DMS 273 (cell line): ENCODE results near the gene MFSD11.
A peak's percentile ranks its signal among the peaks of the same experiment; 100 is the strongest.
"Not testable (repeated sequence)": the region's sequence is repeated elsewhere in the genome, so short reads cannot be mapped to it uniquely, and the experiment has no call there.

Source experiments
- DNase-seq: peaks from one replicate; lab custom pipeline; 2025; ENCODE audit not compliant: unreplicated experiment; lab: John Stamatoyannopoulos, UW

Gene MFSD11

GRCh38 chr17:76737676-76738467 is at the start of gene MFSD11:
MFSD11 (plus strand) TSS chr17:76738119; CDS start chr17:76738353, 234 bp downstream.
- DNase-seq: peak; percentile 98

GRCh38 chr17:76688165-76688622 is 49.7 kb upstream of the MFSD11 start:
- DNase-seq: no peak

DNA sequence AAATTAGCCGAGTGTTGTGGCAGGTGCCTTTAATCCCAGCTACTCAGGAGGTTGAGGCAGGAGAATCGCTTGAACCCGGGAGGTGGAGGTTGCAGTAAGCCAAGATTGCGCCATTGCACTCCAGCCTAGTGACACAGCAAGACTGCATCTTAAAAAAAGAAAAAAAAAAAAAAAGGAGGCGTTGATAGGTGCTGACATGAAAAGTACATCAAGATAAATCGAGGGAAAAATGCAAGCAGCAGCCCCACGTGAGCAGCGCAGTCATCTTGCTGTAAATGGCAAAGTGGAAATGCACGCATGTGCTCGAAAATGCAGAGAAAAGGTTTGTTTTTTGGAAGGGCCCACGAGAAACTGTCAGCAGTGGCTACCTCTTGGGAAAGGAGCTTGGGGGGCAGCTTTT is 48.1 kb upstream of the MFSD11 start:
- no peak for DNase-seq

GRCh38 chr17:76690596-76691280 is 47.2 kb upstream of the MFSD11 start:
- DNase-seq: no peak

- no peak for DNase-seq
These were observed 46.3 kb upstream of the MFSD11 start for GRCh38 chr17:76691379-76692191.

DNA sequence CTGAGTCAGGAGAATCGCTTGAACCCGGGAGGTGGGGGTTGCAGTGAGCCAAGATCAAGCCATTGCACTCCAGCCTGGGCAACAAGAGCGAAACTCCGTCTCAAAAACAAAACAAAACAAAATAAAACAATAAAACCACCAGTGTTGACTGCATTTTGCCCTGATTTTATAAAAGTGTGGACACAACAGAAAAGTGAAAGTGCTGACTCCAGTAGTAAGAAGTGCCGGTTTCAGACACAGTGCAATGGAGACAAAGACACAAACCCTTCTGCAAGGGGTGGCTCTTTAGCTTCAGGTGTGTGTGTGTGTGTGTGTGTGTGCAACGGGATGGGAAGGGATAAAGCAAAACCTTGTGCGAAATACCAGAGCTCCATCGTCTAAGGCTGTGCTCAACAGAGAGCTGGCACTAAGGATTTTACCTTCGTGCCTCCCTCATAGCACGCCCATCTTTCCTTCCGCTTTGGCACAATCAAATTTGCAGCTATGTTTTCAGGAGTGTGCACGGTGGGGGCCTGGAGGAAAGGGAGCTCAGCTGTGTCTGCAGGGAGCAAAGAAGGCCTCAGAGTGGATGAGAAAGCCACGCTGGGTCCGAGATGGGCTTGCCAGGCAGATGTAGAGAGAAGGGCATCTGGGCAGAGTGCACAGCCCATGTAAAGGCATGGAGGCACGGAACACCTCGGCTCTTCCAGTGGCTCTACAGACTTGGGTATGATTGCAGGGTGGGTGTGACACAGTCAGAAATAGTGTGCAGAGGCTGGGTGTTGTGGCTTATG is 42.7 kb upstream of the MFSD11 start:
- no peak for DNase-seq

- DNase-seq: no peak
These were observed 40.9 kb upstream of the MFSD11 start for GRCh38 chr17:76696763-76697701.

DNA sequence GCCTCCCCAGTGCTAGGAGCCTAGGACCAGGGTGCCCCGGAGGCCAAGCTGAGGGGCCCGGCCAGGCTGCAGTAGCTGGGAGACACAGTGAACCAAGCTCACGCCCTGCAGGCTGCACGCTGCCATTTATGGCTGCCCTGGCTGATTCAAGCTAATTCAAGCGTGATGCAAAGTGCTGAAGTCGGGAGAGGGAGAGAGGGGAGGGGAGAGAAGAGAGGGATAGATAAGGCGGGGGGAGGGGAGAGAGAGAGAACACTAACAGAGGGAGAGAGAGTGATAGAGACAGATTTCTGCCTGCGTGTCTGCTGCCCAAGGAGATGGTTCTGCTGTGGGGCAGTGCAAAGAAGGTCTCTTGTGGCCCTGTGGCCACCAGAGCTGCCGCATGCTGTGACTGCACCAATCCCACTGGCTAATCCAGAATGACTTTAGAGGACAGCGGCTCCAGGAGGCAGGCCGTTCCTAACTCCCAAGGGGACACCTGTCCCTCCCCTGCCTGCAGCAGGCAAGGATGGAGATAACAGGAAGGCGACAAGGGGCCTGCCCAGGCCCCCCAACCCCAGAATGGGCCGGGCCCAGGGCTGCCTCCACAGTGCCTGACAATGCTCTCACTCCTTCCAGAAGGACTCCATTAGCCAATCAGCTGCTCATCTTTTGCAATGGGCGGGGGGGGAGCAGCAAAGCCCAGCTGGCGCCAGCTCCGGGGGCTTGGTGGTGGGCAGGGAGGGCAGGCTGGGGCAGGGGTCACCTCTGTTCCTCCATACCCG is 40.0 kb upstream of the MFSD11 start:
- peak; percentile 55 for DNase-seq

DNA sequence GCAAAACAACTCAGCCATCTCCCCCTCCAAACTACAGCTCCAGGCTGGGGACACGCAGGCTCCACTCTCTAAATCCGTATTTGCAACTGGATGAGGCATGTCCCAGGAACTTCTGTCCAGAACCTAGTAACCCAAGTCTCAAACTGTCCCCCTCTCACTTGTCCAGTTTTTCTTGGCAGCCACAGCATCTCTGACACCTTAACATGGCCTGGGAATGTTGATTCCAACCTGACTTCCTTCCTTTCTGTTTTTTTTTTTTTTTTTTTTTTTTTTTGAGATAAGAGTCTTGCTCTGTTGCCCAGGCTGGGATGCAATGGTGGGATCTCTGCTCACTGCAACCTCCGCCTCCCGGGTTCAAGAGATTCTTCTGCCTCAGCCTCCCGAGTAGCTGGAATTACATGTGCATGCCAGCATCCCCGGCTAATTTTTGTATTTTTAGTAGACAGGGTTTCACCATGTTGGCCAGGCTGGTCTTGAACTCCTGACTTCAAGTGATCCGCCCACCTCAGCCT is 39.4 kb upstream of the MFSD11 start:
- DNase-seq: not testable (repeated sequence)

GRCh38 chr17:76700270-76700616 is 37.7 kb upstream of the MFSD11 start:
- no peak for DNase-seq

DNA sequence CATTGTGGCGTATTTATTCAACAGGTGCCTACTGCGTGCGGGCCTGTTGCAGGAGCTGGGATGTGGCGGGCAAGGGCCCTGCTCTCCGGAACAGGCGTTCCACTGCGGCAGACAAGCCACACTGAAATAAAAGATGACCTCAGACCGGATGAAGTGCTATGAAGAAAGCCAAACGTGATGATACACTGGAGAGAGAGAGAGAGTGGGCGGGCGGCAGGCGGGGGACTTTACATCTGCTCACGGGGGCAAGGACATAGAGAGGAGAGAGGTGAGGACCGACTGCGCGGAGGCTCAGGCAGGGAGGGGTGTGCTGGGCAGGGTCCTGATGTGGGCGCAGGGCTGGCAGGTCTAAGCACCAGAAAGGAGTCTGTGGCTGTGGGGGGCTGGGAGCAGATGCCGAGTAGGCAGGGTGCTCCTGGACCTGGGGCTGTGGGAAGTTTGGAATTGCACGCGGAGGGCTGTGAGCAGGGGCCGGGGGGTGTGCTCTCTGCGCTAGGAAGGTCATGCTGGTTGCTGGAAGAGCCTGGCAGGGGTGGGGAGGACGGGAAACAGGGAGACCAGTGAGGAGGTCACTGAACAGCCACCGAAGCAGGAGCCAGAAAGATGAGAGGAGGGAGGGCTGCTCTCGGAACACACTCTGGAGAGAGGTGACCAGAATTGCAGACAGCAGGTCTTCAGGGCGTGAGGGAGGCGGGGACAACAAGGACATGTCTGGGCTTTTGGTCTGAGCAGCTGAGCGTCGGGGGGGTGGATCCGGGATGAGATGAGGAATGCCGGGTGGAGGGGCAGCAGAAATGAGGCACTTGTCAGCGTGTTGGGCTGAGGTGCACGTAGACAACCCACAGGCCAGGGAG is 37.1 kb upstream of the MFSD11 start:
- DNase-seq: peak; percentile 43

GRCh38 chr17:76701471-76701967 is 36.4 kb upstream of the MFSD11 start:
- no peak for DNase-seq

GRCh38 chr17:76702076-76702475 is 35.8 kb upstream of the MFSD11 start:
- no peak for DNase-seq

DNA sequence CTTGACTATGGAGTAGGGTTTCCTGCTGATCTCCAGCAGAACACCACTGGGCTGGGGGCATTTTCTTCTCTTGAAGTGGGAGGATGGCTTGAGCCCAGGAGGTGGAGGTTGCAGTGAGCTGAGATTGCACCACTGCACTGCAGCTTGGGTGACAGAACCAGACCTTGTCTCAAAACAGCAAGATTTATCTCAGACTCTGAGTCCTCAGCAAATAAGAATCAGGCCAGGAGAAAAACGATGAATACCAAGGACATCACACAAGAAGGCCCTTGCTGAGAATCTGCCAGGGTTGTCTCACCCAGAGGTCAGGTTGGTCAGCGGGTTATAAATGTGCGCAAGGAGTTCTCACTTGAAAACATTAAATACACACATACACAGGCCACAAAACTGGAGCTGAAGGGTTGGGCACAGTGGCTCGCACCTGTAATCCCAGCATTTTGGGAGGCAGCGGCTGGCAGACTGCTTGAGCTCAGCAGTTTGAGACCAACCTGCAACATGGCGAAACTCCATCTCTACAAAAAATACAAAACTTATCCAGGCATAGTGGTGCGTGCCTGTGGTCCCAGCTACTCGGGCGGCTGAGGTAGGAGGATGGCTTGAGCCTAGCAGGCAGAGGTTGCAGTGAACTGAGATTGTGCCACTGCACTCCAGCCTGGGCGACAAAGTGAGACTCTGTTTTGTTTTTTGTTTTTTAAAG is 34.8 kb upstream of the MFSD11 start:
- DNase-seq: no peak

GRCh38 chr17:76704805-76705204 is 33.1 kb upstream of the MFSD11 start:
- DNase-seq: no peak

GRCh38 chr17:76706817-76707216 is 31.1 kb upstream of the MFSD11 start:
- DNase-seq: no peak
